OCI-LY7 (cell line): ENCODE results near the gene MAP3K5. TPM values are rescaled to one million over a fixed set of nuclear protein-coding genes. Genes with fewer than 3 reads are reported as not detected.

Experiments
- BruUV-seq: library from RNA; stranded (reverse); fragments of 400-500 nt; replicated peaks from 2 replicates; lab custom pipeline; 2021; lab: Mats Ljungman, UMichigan
- CTCF ChIA-PET: fragments of 300-600 bp; sonication (Branson Sonifier 250); formaldehyde crosslinking; loops from one replicate; lab custom pipeline; 2022; ENCODE audit warnings: antibody characterized with exemption; ENCODE audit not compliant: unreplicated experiment; lab: Charles Lee
- POLR2A ChIA-PET: fragments of 300-600 bp; sonication (Branson Sonifier 250); formaldehyde crosslinking; loops from one replicate; lab custom pipeline; 2022; ENCODE audit warnings: antibody characterized with exemption; lab: Charles Lee
- DNase-seq: peaks from one replicate; pipeline ENCODE4 v3.0.0-alpha.2; 2015; ENCODE audit warnings: low spot score
- H2AFZ ChIP-seq: fragments of 200-600 bp; sonication (generic), shearing (Covaris generic); 2 replicates; pipeline ENCODE4 v1.6.1; 2014; ENCODE audit warnings: mild to moderate bottlenecking, antibody characterized with exemption, low read length, moderate library complexity
- H3K27ac ChIP-seq: fragments of 200-600 bp; sonication (generic); 2 replicates; pipeline ENCODE4 v1.5.1; 2014; ENCODE audit warnings: mixed run types, low read depth, mild to moderate bottlenecking, moderate library complexity, low read length, inconsistent platforms; ENCODE audit not compliant: poor library complexity, severe bottlenecking
- H3K36me3 ChIP-seq: fragments of 200-600 bp; sonication (generic); 2 replicates; pipeline ENCODE4 v1.6.1; 2014; ENCODE audit warnings: mild to moderate bottlenecking, antibody characterized with exemption, low read length, moderate library complexity, mixed read lengths; ENCODE audit not compliant: insufficient read depth
- H3K4me1 ChIP-seq: fragments of 200-600 bp; sonication (generic); 2 replicates; pipeline ENCODE4 v1.5.1; 2014; ENCODE audit warnings: mild to moderate bottlenecking, low read length; ENCODE audit not compliant: insufficient read depth, poor library complexity, severe bottlenecking
- H3K4me2 ChIP-seq: fragments of 200-600 bp; sonication (generic); 2 replicates; pipeline ENCODE4 v1.6.1; 2014; ENCODE audit warnings: mild to moderate bottlenecking, low read length
- H3K4me3 ChIP-seq: fragments of 200-600 bp; sonication (generic); 2 replicates; pipeline ENCODE4 v1.5.1; 2014; ENCODE audit warnings: mild to moderate bottlenecking, low read depth, low read length; ENCODE audit not compliant: poor library complexity, severe bottlenecking
- H3K79me2 ChIP-seq: fragments of 200-600 bp; sonication (generic); 2 replicates; pipeline ENCODE4 v1.6.1; 2016; ENCODE audit warnings: low read depth, mild to moderate bottlenecking, low read length, moderate library complexity, mixed read lengths; ENCODE audit not compliant: insufficient read depth
- H3K9me2 ChIP-seq: fragments of 200-600 bp; sonication (generic); 2 replicates; pipeline ENCODE4 v1.6.1; 2016; ENCODE audit warnings: mild to moderate bottlenecking, low read length, mixed read lengths; ENCODE audit not compliant: insufficient read depth
- H3K9me3 ChIP-seq: fragments of 200-600 bp; sonication (generic); 2 replicates; pipeline ENCODE4 v1.6.1; 2014; ENCODE audit warnings: mild to moderate bottlenecking, mixed run types, low read length, mixed read lengths
- H4K20me1 ChIP-seq: fragments of 200-600 bp; sonication (generic); 2 replicates; pipeline ENCODE4 v1.6.1; 2014; ENCODE audit warnings: mild to moderate bottlenecking, antibody characterized with exemption, low read length, moderate library complexity, mixed read lengths; ENCODE audit not compliant: insufficient read depth
- CTCF ChIP-seq: fragments of 200-600 bp; sonication (generic); conservative IDR thresholded peaks from 2 replicates; pipeline ENCODE4 v1.5.1; 2014; ENCODE audit warnings: mild to moderate bottlenecking, antibody characterized with exemption, low read length, moderate library complexity, mixed read lengths
- EZH2phosphoT487 ChIP-seq: fragments of 200-600 bp; sonication (generic); IDR thresholded peaks from 2 replicates; pipeline ENCODE4 v1.6.1; 2018; ENCODE audit warnings: low read depth, borderline replicate concordance, mild to moderate bottlenecking, mixed run types, antibody characterized with exemption, low read length, moderate library complexity, mixed read lengths
- intact Hi-C: fragments of 100-400 bp; cut with micrococcal nuclease; formaldehyde crosslinking; loops from one replicate; pipeline ENCODE4 v1.10.0; 2022; ENCODE audit not compliant: unreplicated experiment
- total RNA-seq, 2 experiments: library from RNA; depleted of rRNA in 1 of 2; stranded (reverse); fragments of >200 nt in 1 of 2; shearing (Covaris generic) in 1 of 2; gene quantifications; 2 replicates each; pipeline ENCODE4 v1.2.3, GENCODE V29; 2014 to 2022

The MAP3K5 gene
- total RNA-seq, 2 experiments from 2014 or later: 13.8 to 16.6 TPM

GRCh38 chr6:136771306-136771705 is 21.0 kb downstream of the MAP3K5 start:
- TF ChIP-seq CTCF (no peak), EZH2phosphoT487 (no peak)
- H3K9me3 ChIP-seq: peaks cover 3% of the 10 kb centered on the region; the same call in 1 of the 2 replicates
- POLR2A ChIA-PET: interaction anchor here (0.6 to 2.6 kb wide), 9 partner anchors 8 to 239 kb away, joined by 3 to 14 read pairs (median 5); partner anchors contain the start of gene MAP3K5
- H3K79me2 ChIP-seq: peaks cover 61% of the 10 kb centered on the region
- intact Hi-C loops: no loop called here
- H3K4me2 ChIP-seq: no peak overlapping the region
- H3K27ac ChIP-seq: no peak overlapping the region
- H3K4me1 ChIP-seq: peaks cover 47% of the 10 kb centered on the region
- no TSS peak for BruUV-seq
- DNase-seq: no peak
- no peak overlapping the region for H2AFZ ChIP-seq
- no peak overlapping the region for H3K4me3 ChIP-seq
- no peaks in the 10 kb centered on the region for H3K9me2 ChIP-seq
- 0 out of 2 replicates have a peak, but pooled peaks cover 7% of the 10 kb centered on the region for H3K36me3 ChIP-seq
- peaks cover 4% of the 10 kb centered on the region; the same call in 1 of the 2 replicates for H4K20me1 ChIP-seq
- CTCF ChIA-PET: no interaction called here

GRCh38 chr6:136769759-136770158 is 22.5 kb downstream of the MAP3K5 start:
- no peaks in the 10 kb centered on the region for H3K9me2 ChIP-seq
- no peak overlapping the region for H3K4me3 ChIP-seq
- H3K27ac ChIP-seq: no peak overlapping the region
- TF ChIP-seq CTCF: no peak
- no peak for TF ChIP-seq EZH2phosphoT487
- H3K36me3 ChIP-seq: 0 out of 2 replicates have a peak, but pooled peaks cover 7% of the 10 kb centered on the region
- peaks cover 62% of the 10 kb centered on the region for H3K79me2 ChIP-seq
- H4K20me1 ChIP-seq: no peaks in the 10 kb centered on the region
- peaks cover 3% of the 10 kb centered on the region; the same call in 1 of the 2 replicates for H3K9me3 ChIP-seq
- ChIA-PET CTCF (no interaction called here), POLR2A (interaction anchor here (0.6 to 1.4 kb wide), 2 partner anchors 9 to 1729 kb away, joined by 3 read pairs; no protein-coding TSS in a partner anchor)
- BruUV-seq: no TSS peak
- H3K4me1 ChIP-seq: peaks cover 63% of the 10 kb centered on the region
- DNase-seq: no peak
- H3K4me2 ChIP-seq: no peak overlapping the region
- H2AFZ ChIP-seq: no peak overlapping the region
- intact Hi-C loops: no loop called here

- POLR2A ChIA-PET: interaction anchor here (0.9 to 1.4 kb wide), 2 partner anchors 9 to 15 kb away, joined by 3 to 4 read pairs; no protein-coding TSS in a partner anchor
- no peak for TF ChIP-seq CTCF
- TF ChIP-seq EZH2phosphoT487: no peak
Observed at GRCh38 chr6:136769124-136769523, 23.2 kb downstream of the MAP3K5 start.

More at GRCh38 chr6:136769124-136769523, 23.2 kb downstream of the MAP3K5 start:
- Histone ChIP-seq H3K9me2 (no peaks in the 10 kb centered on the region), H3K36me3 (0 out of 2 replicates have a peak, but pooled peaks cover 7% of the 10 kb centered on the region), H3K4me3 (no peak overlapping the region), H2AFZ (no peak overlapping the region), H3K4me1 (peaks cover 69% of the 10 kb centered on the region), H3K4me2 (no peak overlapping the region), H3K9me3 (peaks cover 3% of the 10 kb centered on the region; the same call in 1 of the 2 replicates), H3K27ac (no peak overlapping the region), H3K79me2 (peaks cover 62% of the 10 kb centered on the region), H4K20me1 (no peaks in the 10 kb centered on the region)
- intact Hi-C loops: no loop called here
- CTCF ChIA-PET: no interaction called here
- BruUV-seq: no TSS peak
- no peak for DNase-seq
